GM12874 (cell line): ENCODE data around the gene STIL.

Experiments used
- TF ChIP-seq, protein P1 (sequence below): IDR thresholded peaks from 2 replicates; pipeline ENCODE4 v1.5.1; 2011; ENCODE audit warnings: low read depth, mild to moderate bottlenecking, control low read depth, low read length, moderate library complexity; ENCODE audit not compliant: insufficient read depth

STIL gene

DNA sequence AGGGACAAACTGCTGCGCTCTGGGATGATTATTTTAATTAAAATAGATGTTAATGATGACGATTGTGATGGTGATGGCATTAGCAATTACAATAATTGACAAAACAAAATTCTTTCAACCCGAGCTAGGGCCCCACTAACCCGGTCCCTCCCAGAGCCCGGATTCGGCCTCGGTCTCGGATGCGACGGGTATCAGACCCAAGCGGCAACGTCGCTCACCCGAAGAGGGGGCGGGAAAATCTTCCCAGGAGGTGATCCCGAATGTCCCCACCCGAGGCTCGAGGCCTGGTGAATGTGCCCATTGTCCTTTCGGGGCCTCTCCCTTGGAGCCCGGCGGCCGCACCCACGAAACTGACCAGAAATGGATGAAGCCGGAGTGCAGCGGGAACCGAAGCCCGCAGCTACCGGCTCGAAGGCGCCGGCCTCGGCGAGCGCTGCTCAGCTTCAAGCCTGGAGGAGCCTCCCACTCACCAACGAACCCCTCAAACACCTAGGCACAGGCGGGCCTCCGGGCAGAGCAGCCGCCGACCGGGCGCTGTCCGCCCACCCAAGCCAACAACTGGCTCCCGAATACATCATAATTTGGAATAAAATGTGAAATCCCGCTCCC, 83.2 kb downstream of the STIL start:
- TF ChIP-seq, protein P1, sequence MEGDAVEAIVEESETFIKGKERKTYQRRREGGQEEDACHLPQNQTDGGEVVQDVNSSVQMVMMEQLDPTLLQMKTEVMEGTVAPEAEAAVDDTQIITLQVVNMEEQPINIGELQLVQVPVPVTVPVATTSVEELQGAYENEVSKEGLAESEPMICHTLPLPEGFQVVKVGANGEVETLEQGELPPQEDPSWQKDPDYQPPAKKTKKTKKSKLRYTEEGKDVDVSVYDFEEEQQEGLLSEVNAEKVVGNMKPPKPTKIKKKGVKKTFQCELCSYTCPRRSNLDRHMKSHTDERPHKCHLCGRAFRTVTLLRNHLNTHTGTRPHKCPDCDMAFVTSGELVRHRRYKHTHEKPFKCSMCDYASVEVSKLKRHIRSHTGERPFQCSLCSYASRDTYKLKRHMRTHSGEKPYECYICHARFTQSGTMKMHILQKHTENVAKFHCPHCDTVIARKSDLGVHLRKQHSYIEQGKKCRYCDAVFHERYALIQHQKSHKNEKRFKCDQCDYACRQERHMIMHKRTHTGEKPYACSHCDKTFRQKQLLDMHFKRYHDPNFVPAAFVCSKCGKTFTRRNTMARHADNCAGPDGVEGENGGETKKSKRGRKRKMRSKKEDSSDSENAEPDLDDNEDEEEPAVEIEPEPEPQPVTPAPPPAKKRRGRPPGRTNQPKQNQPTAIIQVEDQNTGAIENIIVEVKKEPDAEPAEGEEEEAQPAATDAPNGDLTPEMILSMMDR: no peak

DNA sequence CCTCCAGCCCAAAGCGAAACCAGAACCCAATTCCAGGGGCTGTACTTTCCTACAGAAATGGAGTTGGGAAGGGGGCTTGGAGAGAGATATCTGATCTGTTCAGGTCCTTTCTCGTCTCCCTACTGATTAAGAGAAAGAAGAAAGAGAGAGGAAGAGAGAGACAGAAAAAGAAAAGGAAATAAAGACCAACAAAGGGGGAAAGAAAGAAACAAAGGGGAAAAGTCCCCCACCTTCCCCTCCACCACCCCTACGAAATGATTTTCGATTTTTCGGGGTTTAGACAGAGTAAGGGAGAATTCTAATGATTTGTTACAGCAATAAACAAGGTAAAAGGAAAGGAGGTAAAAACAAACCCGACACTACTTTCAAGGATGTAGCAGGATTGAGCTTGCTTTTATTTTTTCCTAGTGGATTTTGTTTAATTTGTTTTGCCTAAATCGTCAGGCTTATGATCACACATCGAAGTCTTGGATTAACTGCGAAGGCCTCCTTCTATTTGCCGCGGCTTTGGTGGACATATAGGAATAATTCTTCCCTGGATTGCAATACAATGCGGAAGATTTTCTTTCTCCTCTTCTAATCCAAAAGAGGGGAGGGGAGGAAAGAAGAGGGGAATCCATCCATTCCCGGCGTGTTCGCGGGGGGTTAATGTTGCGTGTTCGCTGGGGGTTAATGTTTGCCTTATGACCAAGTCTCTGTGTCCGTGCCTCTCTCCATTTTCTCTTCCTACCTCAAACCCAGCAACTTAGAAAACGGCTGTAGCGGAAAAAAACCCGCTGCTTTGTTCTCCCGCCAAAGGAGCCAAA, 83.9 kb downstream of the STIL start:
- TF ChIP-seq, protein P1: no peak

DNA sequence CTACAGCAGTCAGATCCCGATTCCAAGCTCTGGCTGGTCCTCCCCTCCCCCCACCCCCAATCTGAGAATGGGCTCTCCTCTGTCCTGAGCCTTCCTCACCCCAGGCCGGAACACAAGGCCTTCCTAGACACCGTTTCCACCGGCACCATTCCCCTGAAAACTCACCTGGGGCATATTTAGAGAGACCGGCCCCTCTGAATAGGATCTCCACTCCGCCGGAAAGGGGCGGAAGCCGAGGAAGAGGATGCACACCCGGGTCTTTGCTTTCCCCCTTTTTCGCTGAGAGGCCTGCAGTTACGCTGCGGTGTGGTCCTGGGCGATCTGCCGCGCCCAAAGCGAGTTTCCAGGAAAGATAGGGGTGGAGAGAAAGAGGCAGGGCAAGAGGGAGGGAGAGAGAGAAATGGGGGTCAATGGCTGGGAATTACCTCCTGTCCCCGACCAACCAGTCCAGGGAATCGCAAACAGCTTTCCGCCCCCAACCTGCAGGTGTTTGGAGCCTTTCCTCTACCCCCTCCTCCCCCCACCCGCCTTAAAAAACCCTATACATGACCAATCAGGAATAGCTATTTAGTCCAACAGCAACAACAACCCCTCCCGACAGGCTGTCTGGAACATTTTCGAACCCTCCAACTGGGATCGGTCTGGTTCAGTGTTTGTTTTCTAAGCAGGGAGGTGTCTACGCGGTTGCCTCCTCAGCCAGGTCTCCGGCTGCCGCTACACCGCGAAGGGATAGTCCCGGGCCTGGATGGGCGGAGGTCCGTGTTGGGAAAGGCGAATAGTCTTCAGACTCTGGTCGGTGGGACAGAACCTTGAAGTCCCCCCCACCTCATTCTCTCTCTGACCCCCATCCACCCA, 84.7 kb downstream of the STIL start:
- TF ChIP-seq, protein P1: no peak

DNA sequence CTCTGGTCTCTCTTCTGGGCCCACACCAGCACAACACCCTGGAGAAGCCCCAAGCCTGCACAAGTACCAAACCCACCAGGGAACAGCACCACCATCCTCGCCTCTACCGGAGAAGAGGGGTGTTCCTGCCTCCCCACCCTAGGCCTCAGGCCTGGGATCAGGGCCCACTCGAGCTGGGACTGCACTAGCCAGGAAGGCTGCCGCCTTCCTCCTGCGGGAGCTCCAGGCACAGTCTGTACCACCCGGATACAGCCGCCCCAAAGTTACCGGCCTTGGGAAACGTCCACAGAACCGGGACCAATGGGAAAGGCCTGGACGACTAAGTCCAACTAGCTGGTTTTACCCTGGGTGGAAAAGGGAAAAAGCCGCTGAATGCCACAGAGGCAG, 85.3 kb downstream of the STIL start:
- TF ChIP-seq, protein P1: no peak

DNA sequence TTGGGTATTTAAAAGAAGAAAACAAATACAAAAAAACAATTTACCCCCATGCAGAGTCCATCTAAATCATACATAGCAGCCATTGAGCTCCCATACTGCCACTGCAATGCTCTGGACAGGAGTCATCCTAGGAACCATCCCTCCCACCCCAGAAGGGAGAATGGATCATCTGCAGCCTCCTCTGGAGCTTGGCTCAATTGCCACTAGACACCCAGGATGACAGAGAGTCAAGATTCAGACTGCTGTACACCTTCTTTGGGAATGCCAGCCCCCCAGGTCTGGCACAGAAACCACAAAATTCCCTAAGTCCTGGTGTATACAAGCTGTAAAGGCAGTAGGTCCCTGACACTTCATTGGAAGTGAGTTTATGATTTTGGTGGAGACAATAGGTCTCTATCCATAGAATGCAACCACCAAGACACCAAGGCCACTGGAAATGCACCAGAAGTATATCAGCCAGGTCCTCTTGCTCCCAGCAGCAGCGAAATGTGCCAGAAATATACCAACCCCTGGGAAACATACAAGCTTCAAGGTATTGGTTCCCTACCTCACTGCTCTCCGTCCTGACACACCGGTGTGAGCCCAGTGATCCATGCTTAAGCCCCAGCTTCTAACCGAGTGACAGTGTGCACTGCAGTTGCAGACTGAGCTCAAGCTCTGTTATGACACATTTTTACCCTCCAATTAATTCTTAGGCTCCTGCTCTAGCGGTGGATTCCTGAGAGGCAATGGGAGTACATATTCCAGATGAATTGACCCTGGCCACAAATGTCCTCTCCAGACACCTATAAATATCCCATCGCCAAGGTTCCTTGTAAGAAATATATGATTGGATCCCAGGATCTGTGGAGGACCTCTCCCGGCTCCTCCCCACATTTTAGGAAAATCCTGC, 86.4 kb downstream of the STIL start:
- TF ChIP-seq, protein P1: no peak

DNA sequence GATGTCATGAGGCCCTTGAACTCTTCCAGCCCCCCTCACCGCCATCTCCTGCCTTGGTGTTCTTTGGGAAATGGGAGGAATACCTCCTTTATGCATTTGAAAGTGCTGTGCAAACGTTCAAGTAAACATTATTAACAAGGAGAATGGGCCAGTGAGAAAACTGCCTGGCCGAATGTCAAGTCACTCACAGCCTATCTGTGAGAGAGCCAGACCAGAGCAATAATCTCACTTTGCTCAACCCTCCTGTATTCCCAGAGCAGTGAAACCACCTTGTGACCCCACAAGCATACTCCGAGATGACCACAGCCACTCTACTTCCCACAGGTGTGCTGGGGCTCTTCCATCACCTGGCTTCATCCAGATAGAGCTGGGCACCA, 87.1 kb downstream of the STIL start:
- TF ChIP-seq, protein P1: no peak
